Glutamatergic neuron (in vitro differentiated cells): ENCODE results near the gene MTMR6. TPM values are rescaled to one million over a fixed set of nuclear protein-coding genes. Genes with fewer than 3 reads are reported as not detected.

ENCODE experiments used
- DNase-seq: peaks from one replicate; pipeline ENCODE4 v3.0.0; 2022
- H3K27ac Mint-ChIP-seq: one replicate; pipeline ENCODE4 v1.8.0; 2020; ENCODE audit warnings: mild to moderate bottlenecking, mixed read lengths, inconsistent platforms; ENCODE audit not compliant: unreplicated experiment
- H3K27me3 Mint-ChIP-seq: one replicate; pipeline ENCODE4 v1.8.0; 2020; ENCODE audit warnings: mild to moderate bottlenecking, moderate library complexity, mixed read lengths, inconsistent platforms; ENCODE audit not compliant: unreplicated experiment
- H3K36me3 Mint-ChIP-seq: one replicate; pipeline ENCODE4 v1.8.0; 2020; ENCODE audit warnings: mild to moderate bottlenecking, mixed read lengths, inconsistent platforms; ENCODE audit not compliant: unreplicated experiment
- H3K4me1 Mint-ChIP-seq: one replicate; pipeline ENCODE4 v1.8.0; 2020; ENCODE audit warnings: mild to moderate bottlenecking, low read depth, mixed read lengths, inconsistent platforms; ENCODE audit not compliant: unreplicated experiment
- H3K4me3 Mint-ChIP-seq: one replicate; pipeline ENCODE4 v1.8.0; 2020; ENCODE audit warnings: mild to moderate bottlenecking, mixed read lengths, inconsistent platforms; ENCODE audit not compliant: unreplicated experiment
- H3K9me3 Mint-ChIP-seq: one replicate; pipeline ENCODE4 v1.8.0; 2020; ENCODE audit warnings: mild to moderate bottlenecking, moderate library complexity, mixed read lengths, inconsistent platforms; ENCODE audit not compliant: unreplicated experiment
- total RNA-seq: library from RNA; stranded (reverse); fragmentation: NEBNext Ultra II Directional; extraction: Animal tissue kit (Norgen Biotek cat#: 25700); gene quantifications from one replicate; pipeline ENCODE4 v1.2.1, GENCODE V29; 2021; ENCODE audit not compliant: unreplicated experiment
- TF ChIP-seq, protein P1 (sequence below): fragments of 200-600 bp; sonication (generic); IDR thresholded peaks from one replicate; pipeline ENCODE4 v1.5.0; 2021; ENCODE audit not compliant: partially characterized antibody, unreplicated experiment

The MTMR6 gene
- total RNA-seq, 1 donor from 2014 or later: 95.3 TPM

DNA sequence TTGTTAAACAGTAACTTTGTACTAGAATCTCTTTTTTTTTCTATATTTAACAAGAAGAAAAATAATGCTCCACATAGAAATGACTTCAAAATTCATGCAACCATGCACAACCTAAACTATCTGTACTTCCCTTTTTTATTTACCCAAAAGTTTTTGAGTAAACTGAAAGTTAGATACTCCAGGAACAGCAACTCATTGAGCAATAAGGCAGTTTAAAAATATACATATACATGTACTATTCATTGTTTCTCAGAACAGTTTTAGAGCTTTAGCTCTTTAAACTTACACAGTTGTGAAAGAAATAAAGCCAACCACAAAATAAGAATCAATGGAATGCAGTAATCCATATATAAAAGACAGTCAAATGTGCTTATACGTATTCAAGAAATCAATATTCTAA lies 39.2 kb downstream of the MTMR6 start:
- H3K4me1 Mint-ChIP-seq: no peaks in the 10 kb centered on the region
- H3K27ac Mint-ChIP-seq: no peak overlapping the region
- H3K9me3 Mint-ChIP-seq: peaks cover 4% of the 10 kb centered on the region
- H3K4me3 Mint-ChIP-seq: no peak overlapping the region
- peaks cover 1% of the 10 kb centered on the region for H3K27me3 Mint-ChIP-seq
- TF ChIP-seq, protein P1, sequence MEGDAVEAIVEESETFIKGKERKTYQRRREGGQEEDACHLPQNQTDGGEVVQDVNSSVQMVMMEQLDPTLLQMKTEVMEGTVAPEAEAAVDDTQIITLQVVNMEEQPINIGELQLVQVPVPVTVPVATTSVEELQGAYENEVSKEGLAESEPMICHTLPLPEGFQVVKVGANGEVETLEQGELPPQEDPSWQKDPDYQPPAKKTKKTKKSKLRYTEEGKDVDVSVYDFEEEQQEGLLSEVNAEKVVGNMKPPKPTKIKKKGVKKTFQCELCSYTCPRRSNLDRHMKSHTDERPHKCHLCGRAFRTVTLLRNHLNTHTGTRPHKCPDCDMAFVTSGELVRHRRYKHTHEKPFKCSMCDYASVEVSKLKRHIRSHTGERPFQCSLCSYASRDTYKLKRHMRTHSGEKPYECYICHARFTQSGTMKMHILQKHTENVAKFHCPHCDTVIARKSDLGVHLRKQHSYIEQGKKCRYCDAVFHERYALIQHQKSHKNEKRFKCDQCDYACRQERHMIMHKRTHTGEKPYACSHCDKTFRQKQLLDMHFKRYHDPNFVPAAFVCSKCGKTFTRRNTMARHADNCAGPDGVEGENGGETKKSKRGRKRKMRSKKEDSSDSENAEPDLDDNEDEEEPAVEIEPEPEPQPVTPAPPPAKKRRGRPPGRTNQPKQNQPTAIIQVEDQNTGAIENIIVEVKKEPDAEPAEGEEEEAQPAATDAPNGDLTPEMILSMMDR: no peak
- H3K36me3 Mint-ChIP-seq: peaks cover 5% of the 10 kb centered on the region
- DNase-seq: no peak

DNA sequence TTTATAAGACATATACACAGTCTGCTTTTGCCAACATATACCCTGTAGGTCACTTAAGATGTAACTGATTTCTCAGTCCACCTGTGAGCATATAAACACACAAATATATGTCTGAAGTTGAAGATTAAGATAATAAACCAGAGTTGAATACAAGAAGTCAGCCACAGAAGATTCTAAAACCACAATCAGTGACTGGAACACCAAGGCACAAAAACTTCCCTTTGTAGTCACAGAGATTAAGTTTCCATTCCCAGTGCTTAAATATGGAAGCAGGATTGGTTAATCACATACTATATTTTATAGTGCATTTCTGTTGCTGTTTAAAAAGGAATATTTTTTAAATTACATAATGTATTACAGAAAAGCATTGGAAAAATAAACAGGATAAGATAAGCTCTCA lies 39.9 kb downstream of the MTMR6 start:
- no peak for DNase-seq
- TF ChIP-seq, protein P1: no peak
- Mint-ChIP-seq H3K27ac (no peak overlapping the region), H3K4me1 (no peaks in the 10 kb centered on the region), H3K36me3 (peaks cover 5% of the 10 kb centered on the region), H3K4me3 (no peak overlapping the region), H3K9me3 (peaks cover 4% of the 10 kb centered on the region), H3K27me3 (peaks cover 1% of the 10 kb centered on the region)

DNA sequence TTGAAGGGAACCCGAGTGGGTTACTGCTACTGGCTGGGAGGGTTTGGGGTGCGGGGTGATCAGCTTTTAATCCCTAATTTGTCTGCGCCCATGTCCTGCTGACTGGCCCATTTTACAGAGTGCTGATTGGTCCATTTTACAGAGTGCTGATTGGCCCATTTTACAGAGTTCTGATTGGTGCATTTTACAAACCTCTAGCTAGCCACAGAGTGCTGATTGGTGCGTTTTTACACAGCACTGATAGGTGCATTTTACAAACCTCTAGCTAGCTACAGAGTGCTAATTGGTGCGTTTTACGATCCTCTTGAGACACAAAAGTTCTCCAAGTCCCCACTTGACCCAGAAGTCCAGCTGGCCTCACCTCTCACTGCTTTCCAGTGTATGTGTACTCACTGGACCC lies 43.2 kb downstream of the MTMR6 start:
- H3K4me1 Mint-ChIP-seq: no peaks in the 10 kb centered on the region
- TF ChIP-seq, protein P1: no peak
- peaks cover 5% of the 10 kb centered on the region for H3K36me3 Mint-ChIP-seq
- H3K4me3 Mint-ChIP-seq: no peak overlapping the region
- peaks cover 4% of the 10 kb centered on the region for H3K9me3 Mint-ChIP-seq
- no peak for DNase-seq
- peaks cover 1% of the 10 kb centered on the region for H3K27me3 Mint-ChIP-seq
- no peak overlapping the region for H3K27ac Mint-ChIP-seq

DNA sequence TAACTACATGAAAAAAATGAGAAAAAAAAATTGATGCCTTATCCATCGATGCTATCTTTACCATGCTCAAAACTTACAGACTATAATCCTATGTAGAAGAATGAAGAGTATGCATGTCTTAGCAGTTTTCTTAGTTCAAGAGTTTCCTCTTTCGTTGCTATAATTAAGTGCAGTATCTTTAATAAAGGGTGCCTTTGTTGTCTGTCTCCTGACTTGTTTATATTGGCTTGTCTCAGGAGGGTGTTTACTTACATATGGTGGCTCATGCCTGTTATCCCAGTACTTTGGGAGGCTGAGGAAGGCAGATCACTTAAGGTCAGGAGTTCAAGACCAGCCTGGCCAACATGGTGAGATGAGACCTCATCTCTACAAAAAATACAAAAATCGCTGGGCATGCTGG lies 44.3 kb downstream of the MTMR6 start:
- Mint-ChIP-seq H3K4me1 (no peaks in the 10 kb centered on the region), H3K9me3 (peaks cover 4% of the 10 kb centered on the region), H3K4me3 (no peak overlapping the region), H3K36me3 (peaks cover 5% of the 10 kb centered on the region), H3K27me3 (peaks cover 1% of the 10 kb centered on the region), H3K27ac (no peak overlapping the region)
- DNase-seq: no peak
- TF ChIP-seq, protein P1: no peak

DNA sequence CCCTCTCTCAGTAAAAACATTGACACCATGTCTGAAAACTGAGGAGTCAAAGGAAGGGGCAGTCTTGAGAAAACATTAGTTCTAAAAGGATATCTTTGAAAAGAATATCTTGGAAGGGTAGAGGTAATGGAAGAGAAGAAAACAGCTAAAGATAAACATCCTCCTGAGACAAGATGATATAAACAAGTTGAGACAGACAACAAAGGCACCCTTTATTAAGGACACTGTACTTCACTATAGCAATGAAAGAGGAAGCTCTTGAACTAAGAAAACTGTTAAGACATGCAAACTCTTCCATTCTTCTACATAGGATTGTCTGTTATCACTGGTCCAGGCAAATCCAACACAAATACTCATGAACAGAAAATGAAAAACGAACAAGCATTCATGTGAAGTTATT lies 46.3 kb downstream of the MTMR6 start:
- Mint-ChIP-seq H3K27me3 (peaks cover 1% of the 10 kb centered on the region), H3K4me1 (no peaks in the 10 kb centered on the region), H3K9me3 (peaks cover 4% of the 10 kb centered on the region), H3K36me3 (peaks cover 5% of the 10 kb centered on the region), H3K4me3 (no peak overlapping the region), H3K27ac (no peak overlapping the region)
- TF ChIP-seq, protein P1: no peak
- no peak for DNase-seq
